ENCODE data around the gene BID. TPM values are rescaled to one million over a fixed set of nuclear protein-coding genes. Genes with fewer than 3 reads are reported as not detected.

BID gene
- total RNA-seq, 1 experiment from 2014 or later: 58.2 TPM

GRCh38 chr22:17751596-17751995 lies 22.7 kb downstream of the BID start:
- Histone ChIP-seq H2AFZ (ENCODE audit: low read depth, low read length, poor library complexity, severe bottlenecking) (no peak overlapping the region), H4K20me1 (ENCODE audit: insufficient read depth) (no peaks in the 10 kb centered on the region), H3K27ac (ENCODE audit: low read depth, low read length) (no peak overlapping the region), H3K36me3 (ENCODE audit: control insufficient read depth in 1 of 2, insufficient read depth in 2 of 2, low read length in 2 of 2) (no peaks in the 10 kb centered on the region), H3K4me1 (ENCODE audit: control insufficient read depth in 1 of 2, insufficient read depth in 2 of 2, low read length in 2 of 2) (peaks cover 0 to 10% of the 10 kb centered on the region in 2 experiments; a peak in 1 of 4 replicates), H3K9me3 (ENCODE audit: control insufficient read depth in 1 of 2, insufficient read depth in 1 of 2, low read depth in 1 of 2, low read length in 2 of 2) (no peaks in the 10 kb centered on the region), H3K9ac (ENCODE audit: low read length) (no peak overlapping the region), H3K4me3 (replicated peaks in 1 of 2; ENCODE audit: low read depth in 1 of 2, low read length in 2 of 2) (no peak overlapping the region), H3K27me3 (ENCODE audit: insufficient read depth, low read length) (no peaks in the 10 kb centered on the region), H3K9me2 (ENCODE audit: insufficient read depth) (no peaks in the 10 kb centered on the region), H3K79me2 (ENCODE audit: insufficient read depth, low read length) (peaks cover 7% of the 10 kb centered on the region; the same call in 1 of the 2 replicates), H3K4me2 (ENCODE audit: low read length) (no peak overlapping the region)
- ChIA-PET CTCF (interaction anchor here (1.1 kb wide), 1 partner anchor 9 kb away, joined by 3 read pairs; no protein-coding TSS in a partner anchor), POLR2A (no interaction called here), RAD21 (ENCODE audit: low non-redundant PET in 1 of 2, low total read pairs in 2 of 2, uncharacterized antibody in 2 of 2, unreplicated experiment in 2 of 2) (no interaction called here)
- intact Hi-C loops (cut with micrococcal nuclease): no loop called here
- DNase-seq (ENCODE audit: low read depth, low spot score) (no peak), ATAC-seq (no peak)
- TF ChIP-seq ZBTB33 (IDR thresholded peaks at IDR 0.05; ENCODE audit: extremely low read depth, insufficient replicate concordance, low read length): no peak
- no peak for TF ChIP-seq CBX3 (IDR thresholded peaks at IDR 0.05; ENCODE audit: low read depth)
- TF ChIP-seq EZH2phosphoT487 (IDR thresholded peaks at IDR 0.05; ENCODE audit: borderline replicate concordance): no peak
- no peak for TF ChIP-seq ZFX (IDR thresholded peaks at IDR 0.05)
- no peak for TF ChIP-seq CTCF (IDR thresholded peaks at IDR 0.05 in 2 of 3, conservative IDR thresholded peaks at IDR 0.05 in 1 of 3; ENCODE audit: borderline replicate concordance in 1 of 3, insufficient read depth in 1 of 3, low read depth in 2 of 3, low read length in 2 of 3)
- TF ChIP-seq ELF1 (IDR thresholded peaks at IDR 0.05; ENCODE audit: borderline replicate concordance, low read depth): no peak
- no TSS peak for BruUV-seq (replicated peaks)
